ENCODE measurements around the gene GPC3. TPM values are rescaled to one million over a fixed set of nuclear protein-coding genes. Genes with fewer than 3 reads are reported as not detected.

Gene GPC3
- total RNA-seq, 4 donors from 2014 or later = 8.4 to 28.2 (median 20.4) TPM

DNA sequence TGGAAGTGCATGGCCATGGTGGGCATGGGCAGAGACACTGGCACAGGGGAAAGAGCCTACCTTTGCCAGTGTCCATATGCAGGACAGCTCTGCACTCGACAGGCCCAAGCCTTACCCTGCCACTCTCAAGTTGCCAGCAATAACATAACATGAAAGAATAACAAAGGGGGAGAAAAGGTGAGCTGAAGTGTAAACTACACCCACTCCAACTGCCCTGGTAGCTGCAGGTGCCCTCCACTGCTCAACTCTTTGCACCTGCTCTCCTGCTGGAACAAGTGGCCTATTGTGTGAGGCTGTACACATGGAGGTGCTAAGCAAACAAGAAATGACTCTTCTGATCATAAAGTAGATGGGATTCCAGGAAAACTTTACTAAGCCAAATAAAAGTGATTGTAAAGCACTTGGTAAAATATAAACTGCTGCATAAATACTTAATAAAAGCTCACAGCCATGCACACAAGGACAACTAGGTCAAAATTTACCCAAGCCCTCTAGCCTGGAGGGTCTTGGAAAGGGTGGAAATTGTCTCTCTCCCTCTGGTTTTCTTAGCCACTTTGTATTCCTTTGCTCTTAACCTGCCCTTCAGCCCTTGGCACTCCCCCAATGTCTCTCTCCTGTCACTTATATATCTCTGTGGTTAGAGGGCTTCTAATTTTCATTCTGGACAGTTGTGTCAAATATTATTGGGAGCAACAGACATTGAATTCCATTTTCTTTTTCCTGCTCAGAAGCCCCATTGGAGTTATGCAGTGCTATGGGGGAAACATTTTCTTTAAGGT, 308.9 kb downstream of the GPC3 start:
- Histone ChIP-seq H3K27me3 (peaks cover 4% of the 10 kb centered on the region), H3K9me3 (no peaks in the 10 kb centered on the region), H3K27ac (no peak overlapping the region), H3K36me3 (no peaks in the 10 kb centered on the region), H3K4me1 (no peaks in the 10 kb centered on the region), H3K4me3 (replicated peaks in 1 of 3) (no peak overlapping the region)
- 57 to 60% methylated on average over 1 of the region's 1 CpG for WGBS, 2 donors
- TF ChIP-seq, protein P1, sequence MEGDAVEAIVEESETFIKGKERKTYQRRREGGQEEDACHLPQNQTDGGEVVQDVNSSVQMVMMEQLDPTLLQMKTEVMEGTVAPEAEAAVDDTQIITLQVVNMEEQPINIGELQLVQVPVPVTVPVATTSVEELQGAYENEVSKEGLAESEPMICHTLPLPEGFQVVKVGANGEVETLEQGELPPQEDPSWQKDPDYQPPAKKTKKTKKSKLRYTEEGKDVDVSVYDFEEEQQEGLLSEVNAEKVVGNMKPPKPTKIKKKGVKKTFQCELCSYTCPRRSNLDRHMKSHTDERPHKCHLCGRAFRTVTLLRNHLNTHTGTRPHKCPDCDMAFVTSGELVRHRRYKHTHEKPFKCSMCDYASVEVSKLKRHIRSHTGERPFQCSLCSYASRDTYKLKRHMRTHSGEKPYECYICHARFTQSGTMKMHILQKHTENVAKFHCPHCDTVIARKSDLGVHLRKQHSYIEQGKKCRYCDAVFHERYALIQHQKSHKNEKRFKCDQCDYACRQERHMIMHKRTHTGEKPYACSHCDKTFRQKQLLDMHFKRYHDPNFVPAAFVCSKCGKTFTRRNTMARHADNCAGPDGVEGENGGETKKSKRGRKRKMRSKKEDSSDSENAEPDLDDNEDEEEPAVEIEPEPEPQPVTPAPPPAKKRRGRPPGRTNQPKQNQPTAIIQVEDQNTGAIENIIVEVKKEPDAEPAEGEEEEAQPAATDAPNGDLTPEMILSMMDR (IDR thresholded peaks at IDR 0.05) = no peak
- no peak for TF ChIP-seq POLR2A (IDR thresholded peaks at IDR 0.05)
- intact Hi-C loops (cut with DNase I) = loop anchor here (10.0 kb wide), 1 partner anchor 342 kb away; no protein-coding TSS in a partner anchor
- peak; percentile 22 to 48 for DNase-seq

DNA sequence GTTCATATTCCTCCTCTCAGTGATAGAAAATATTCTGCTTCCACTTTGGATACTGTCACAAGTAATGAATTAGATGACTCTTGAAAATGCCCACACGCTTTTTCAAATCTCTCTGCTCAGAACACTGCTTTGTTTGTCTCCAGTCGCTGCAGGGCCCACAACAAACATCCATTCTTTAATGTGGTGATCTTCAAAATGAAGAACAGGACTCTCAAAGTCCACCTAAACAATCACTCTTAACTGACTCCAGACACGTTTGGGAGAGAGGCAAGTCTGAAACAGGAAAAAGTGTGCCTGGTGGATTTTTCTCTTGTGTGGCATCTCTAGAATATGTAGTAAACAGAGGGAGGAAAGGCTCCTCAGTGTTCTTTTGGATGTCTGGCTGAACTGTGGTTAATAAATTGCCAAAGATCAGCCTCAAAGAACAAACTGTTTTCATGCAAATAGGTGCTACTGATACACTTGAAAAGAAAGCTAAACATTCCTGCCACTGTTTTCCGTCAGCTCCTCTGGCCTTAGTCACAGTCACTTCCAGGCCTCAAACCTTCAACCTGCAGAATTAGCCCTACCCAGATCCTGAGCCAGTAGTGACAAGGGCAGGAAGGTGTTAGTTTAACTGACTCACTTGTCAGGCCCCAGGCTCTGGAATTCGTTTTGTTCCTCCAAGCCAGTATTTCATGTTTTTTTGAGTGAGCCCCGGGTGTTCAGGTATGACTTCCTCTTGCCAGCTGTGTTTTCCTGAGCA, 310.5 kb downstream of the GPC3 start:
- Histone ChIP-seq H3K4me1 (no peaks in the 10 kb centered on the region), H3K27ac (no peak overlapping the region), H3K36me3 (no peaks in the 10 kb centered on the region), H3K4me3 (replicated peaks in 1 of 3) (no peak overlapping the region), H3K9me3 (no peaks in the 10 kb centered on the region), H3K27me3 (no peaks in the 10 kb centered on the region)
- TF ChIP-seq, protein P1 (IDR thresholded peaks at IDR 0.05) = no peak
- no peak for TF ChIP-seq POLR2A (IDR thresholded peaks at IDR 0.05)
- WGBS, 2 donors = 64 to 74% methylated on average over 5 to 6 of the region's 6 CpGs
- intact Hi-C loops (cut with DNase I) = loop anchor here (5.0 to 10.0 kb wide), 2 partner anchors 340 to 673 kb away; no protein-coding TSS in a partner anchor
- DNase-seq = no peak

DNA sequence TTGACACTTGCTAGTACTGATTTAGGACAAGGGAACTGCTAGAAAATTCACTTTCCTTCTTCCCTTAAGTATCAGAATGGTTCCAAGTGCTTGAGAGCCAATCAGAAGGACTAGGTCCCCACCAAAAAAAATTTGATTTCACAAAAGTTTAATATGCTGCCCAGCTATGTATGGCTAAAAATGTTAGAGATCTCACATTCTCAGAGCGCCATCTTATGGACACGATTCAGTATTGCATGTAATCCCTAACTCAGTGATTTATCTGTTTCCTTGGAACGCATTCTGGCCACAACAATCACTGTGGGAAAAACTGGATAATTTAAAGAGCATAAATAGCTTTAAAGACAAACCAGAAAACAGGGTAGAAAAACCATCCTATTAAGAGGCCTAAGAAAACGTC, 315.0 kb downstream of the GPC3 start:
- Histone ChIP-seq H3K4me1 (no peaks in the 10 kb centered on the region), H3K36me3 (no peaks in the 10 kb centered on the region), H3K27ac (no peak overlapping the region), H3K4me3 (replicated peaks in 1 of 3) (no peak overlapping the region), H3K9me3 (no peaks in the 10 kb centered on the region), H3K27me3 (no peaks in the 10 kb centered on the region)
- TF ChIP-seq POLR2A (IDR thresholded peaks at IDR 0.05) = no peak
- TF ChIP-seq, protein P1 (IDR thresholded peaks at IDR 0.05) = peak; percentile 39 to 78 (median 60)
- intact Hi-C loops (cut with DNase I) = loop anchor here (5.0 to 10.0 kb wide), 2 partner anchors 336 to 668 kb away; no protein-coding TSS in a partner anchor
- DNase-seq = no peak
- WGBS, 2 donors = 1 to 2% methylated on average over 4 of the region's 4 CpGs

DNA sequence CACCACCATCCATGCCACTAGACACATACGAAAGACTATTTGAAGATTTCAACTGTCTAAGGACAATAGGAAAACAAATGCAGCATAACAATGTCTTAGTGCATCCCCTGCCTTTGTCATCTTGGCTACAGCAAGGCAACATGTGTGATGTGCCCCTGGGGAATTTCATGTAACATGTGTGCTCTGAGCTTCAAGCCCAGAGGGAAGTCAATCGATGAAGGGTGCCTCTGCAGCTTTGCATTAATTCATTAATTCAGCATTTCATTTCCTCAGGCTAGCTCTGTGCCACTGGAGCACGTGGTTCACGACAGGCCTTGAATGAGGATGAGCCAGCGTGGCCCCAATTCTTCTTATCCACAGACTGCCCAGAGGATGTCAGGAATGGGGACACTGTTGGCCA, 316.2 kb downstream of the GPC3 start:
- H3K36me3 ChIP-seq = no peaks in the 10 kb centered on the region
- TF ChIP-seq POLR2A (IDR thresholded peaks at IDR 0.05) = no peak
- TF ChIP-seq, protein P1 (IDR thresholded peaks at IDR 0.05) = no peak
- H3K27me3 ChIP-seq = no peaks in the 10 kb centered on the region
- no peaks in the 10 kb centered on the region for H3K9me3 ChIP-seq
- WGBS, 2 donors = 90 to 98% methylated on average over 5 of the region's 5 CpGs
- no peak for DNase-seq
- intact Hi-C loops (cut with DNase I) = no loop called here
- no peak overlapping the region for H3K4me3 ChIP-seq (replicated peaks in 1 of 3)
- H3K4me1 ChIP-seq = no peaks in the 10 kb centered on the region
- H3K27ac ChIP-seq = no peak overlapping the region

All from thyroid gland (tissue), 4 donors.